ENCODE measurements around the gene DOC2A.
"Not testable (repeated sequence)": the region's sequence is repeated elsewhere in the genome, so short reads cannot be mapped to it uniquely, and the experiment has no call there.

Gene DOC2A

DNA sequence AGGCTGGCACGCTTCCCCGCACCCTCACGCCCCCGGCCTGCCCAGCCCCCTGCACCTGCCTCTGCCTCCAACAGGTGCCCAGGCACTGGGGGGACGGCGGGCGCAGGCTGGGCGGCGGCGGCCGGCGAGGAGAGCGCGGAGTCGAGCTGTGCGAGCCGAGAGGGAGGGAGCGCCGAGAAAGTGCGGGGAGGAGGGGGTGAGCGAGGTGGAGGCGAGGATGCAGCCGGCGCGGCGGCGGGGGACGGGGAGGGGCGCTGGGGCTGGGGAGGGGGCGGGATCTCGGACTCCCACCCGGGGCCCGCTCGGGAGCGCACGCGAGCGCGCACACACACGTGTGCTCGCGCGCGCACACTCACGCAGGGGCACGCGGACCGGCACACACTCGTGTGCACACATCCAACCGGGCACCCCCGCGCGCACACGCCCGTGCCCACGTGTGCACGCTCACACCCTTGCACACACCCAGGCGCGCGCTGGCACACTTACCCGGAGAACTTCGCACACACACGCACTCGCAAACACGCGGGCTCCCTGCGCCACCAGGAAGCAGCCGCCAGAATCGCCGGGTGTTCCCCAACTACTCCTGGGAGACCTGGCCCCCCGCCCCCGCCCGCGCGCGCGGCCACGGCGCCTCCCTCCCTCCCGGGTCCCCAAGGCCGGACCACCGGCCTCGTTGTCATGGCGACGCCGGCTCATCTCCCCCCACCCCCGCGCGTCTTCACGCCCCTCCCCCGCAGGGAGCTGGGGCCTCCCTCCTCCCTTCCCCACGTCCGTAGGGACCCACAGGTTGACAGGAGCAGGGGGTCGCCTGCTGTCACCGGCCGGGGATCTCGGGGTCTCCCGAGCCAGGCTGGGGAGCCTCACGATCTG is at the start of gene DOC2A:
Gene DOC2A, minus strand, starts transcription at position 184 of the 870 bp plus-strand sequence. CDS start 805 bp downstream, outside the sequence.
- DNase-seq (ENCODE audit: low spot score), result no peak

DNA sequence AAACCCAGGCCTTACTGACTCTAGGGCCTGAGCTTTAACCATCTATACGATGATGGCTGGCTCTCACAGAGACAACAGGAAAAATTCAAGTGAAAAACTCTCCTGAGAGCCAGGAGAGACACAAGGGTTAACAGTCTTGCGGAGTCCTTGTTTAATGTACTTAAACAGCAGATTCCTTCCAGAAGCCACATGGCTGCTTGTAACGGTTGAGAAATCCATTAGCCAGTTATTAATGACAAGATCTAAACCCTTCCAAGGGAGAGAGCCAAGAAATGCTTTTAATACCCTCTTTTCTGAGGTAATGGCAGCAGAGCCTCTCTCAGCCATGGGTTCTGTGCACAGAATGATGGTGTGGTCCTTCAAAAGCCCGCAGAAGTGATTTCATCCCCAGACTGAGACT is 49.5 kb upstream of the DOC2A start:
- no peak for DNase-seq (ENCODE audit: low spot score)

DNA sequence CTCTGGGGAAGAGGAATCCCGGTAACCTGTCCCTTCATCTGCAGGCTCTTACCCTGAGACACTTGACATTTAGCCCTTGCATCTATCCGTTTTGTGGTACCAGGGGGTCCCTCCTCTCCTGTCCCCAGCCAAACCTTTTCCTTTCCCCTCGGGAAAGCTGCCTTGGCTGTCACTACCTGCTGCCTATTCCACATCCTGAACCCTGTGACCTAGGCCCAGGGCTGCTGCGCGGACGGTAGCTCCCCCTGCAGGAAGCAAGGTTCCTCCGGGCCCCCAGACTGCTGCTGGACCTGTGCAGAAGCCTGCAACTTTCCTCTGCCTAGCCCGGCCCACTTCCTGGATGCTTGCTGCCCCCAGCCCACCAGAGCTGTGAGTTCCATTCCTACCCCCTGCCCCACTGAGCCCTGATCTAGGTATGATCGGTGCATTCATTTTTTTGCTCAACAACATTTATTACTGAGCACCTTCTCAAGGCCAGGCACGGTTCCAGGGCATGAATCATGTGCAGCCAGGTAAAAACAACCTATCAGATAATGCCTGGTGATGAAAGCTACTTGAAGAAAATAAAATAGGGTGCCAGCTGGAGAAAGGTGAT is 44.2 kb upstream of the DOC2A start:
- peak; percentile 75 for DNase-seq (ENCODE audit: low spot score)

DNA sequence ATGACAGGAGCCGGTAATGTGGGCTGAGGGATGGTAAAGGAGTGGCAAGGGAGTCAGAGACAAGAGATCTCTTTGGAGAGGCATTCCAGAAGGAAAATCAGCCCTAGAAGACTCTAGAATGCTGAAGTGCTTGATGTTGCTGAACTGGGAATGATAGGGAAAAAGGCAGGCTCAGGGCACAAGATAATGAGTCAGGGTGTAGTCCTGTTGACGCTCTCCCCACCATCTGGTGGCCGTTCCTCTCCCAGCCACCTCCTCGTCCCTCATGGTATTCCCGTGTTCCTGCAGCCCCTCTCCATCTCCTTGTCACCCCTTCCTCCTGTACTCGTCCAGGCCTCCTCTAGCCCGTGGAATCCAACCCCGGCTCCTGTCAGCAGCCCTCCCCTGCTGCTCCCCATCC is 43.6 kb upstream of the DOC2A start:
- no peak for DNase-seq (ENCODE audit: low spot score)

DNA sequence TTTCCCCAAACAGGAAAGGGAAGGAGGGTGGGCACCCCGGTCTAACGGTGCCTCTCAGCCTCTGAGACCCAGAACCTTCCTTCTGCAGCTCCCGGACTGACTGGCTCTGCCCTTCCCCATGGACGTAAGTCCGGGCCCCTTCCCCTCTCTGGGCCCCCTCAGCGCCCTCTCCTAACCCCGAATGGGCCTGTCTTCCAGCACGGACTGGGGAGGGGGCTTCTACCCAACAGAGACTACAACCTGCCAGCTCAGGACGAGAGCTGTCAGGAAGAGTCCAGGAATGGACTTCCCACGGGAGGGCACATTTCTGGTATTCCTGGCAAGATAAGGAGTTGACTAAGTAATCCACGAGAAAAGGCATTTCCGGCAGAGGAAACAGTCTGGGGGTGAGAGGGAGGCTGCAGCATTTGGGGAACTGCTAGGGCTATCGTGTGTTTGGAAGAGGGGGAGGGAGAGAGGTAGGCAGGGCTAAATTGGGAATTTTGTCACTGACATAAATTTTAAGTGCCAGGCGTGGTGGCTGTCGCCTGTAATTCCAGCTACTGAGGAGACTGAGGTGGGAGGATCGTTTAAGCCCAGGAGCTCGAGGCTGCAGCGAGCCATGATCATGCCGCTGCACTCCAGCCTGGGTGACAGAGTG is 42.7 kb upstream of the DOC2A start:
- DNase-seq (ENCODE audit: low spot score), result no peak

DNA sequence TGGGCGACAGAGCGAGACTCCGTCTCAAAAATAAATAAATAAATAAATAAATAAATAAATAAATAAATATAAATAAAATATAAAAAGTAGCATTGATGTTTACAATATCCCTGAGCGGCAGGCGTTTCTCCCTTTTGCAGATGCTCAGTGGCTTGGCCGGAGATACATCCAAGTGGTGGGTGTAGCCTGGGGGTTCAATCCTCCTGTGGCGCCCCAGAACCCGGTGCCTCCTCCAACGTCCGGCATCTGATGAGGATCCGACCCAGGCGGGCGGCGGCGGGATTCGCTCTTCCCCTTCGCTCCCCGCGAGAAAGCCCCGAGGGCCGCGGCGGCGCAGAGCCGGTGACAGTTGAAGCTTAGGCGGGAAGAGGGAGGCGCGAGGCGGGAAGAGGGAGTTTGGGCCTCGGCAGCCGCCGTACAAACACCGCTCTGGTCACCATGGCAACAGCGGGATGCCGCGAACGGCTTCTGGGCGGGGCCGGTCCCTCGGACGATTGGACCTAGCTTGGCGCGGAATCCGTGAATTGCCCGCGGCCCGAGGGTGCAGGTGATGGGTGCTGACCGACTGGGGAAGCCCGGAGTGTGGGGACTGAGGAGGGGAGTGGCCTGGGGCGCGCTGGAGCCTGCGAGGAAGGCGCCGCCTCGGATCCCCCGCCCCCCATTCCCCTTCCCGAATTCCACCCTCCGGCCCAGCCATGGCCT is 42.0 kb upstream of the DOC2A start:
- DNase-seq (ENCODE audit: low spot score), result peak; percentile 84

DNA sequence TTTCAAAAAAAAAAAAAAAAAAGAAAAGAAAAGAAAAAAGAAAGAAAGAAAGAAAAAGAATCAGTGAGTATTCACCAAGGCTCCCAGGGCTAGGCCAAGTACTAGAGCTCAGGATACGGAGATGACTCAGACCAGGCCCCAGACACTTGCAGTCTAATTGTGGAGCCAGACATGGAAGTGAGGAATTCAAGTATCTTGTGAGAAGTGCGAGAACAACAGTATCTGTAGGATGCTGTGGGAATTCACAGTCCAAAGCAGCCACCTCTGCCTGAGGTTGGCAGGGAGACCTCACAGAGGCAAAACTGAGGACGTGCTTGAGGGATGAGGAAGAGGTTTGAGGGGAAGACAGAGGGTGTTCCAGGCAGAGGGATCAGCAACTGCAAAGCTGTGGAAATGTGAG is 40.7 kb upstream of the DOC2A start:
- DNase-seq (ENCODE audit: low spot score), result no peak

DNA sequence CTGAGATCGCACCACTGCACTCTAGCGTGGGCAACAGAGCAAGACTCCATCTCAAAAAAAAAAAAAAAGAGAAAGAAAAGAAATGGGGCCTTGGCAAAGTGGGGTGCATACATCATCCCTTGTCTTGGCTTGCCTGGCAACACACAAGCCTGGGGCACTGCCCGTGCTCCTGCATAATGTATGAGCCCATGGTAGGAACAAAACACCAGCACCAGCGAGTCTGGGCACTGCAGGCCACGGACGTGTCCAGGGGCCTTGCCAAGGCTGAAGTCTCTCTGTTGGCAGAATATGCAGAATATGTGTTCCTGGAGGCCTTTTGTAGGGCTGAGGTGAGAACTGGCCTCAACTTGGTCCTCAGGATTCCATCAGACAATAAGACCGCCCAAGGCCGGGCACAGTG is 39.0 kb upstream of the DOC2A start:
- DNase-seq (ENCODE audit: low spot score), result no peak

DNA sequence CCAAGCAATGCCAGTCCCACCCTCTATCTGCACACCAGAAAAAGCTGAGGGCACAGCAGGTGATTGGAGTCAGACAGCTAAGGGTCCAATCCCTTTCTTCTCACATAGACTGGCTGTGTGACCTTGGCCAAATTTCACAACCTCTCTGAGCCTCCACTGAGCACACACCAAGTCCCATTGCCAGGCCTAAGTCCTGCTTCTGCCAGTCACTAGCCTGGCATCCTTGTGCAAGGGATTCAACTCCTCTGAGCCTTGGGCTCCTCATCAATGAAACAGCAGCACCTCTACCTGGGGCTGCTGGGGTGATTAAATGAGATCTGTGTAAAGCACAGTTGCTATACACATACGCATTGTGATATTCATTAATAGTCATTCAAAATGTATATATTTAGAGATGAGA is 35.8 kb upstream of the DOC2A start:
- no peak for DNase-seq (ENCODE audit: low spot score)

DNA sequence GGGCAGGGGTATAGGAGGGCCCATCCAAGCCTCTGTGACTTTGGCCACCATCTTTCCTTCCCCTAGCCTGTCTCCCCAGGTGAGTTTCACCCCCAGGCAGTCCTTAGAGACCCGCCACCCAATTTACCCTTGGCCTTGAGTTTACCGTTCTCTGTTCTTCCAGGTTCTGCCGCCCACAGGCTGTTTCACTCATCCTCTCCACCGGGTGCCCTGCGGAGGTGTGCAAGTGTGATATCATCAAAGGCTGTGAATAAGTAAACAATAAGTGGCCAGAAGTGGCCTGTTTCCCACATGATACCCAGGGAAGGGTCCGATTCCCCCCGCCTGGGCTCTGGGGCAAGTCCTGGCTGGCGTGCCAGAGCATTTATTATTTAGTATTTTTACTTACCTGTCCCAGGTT is 35.4 kb upstream of the DOC2A start:
- DNase-seq (ENCODE audit: low spot score), result no peak

DNA sequence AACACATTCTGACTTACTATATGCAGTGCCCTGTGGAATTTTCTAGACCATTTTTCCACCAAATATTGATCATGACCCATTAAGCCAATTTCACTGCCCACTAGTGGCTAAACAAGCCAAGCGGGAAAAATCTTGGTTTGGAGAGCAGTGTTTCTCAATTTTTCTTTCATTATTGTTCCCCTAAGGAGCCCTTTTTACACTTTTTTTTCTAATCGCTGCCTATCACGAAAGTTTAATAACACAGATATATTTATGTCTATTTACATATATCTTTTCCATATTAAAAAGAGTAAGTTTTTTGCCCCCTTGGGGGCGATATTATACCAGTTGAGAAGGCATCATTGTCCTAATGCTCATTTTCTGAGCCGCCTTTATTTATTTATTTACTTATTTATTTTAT is 31.0 kb upstream of the DOC2A start:
- DNase-seq (ENCODE audit: low spot score), result no peak

DNA sequence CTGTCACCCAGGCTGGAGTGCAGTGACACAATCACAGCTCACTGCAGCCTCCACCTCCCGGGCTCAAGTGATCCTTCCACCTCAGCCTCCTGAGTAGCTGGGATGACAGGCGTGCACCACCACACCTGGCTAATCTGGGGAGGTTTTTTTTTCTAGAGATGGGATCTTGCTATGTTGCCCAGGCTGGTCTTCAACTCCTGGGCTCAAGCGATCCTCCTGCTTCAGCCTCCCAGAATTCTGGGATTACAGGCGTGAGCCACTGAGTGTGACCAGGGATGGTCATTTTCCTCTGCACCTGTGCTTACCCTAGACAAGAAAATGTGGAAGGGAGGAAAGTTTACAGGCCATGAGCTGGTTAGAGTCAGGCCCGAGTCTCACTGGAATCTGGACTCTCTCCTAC is 29.9 kb upstream of the DOC2A start:
- not testable (repeated sequence) for DNase-seq (ENCODE audit: low spot score)

DNA sequence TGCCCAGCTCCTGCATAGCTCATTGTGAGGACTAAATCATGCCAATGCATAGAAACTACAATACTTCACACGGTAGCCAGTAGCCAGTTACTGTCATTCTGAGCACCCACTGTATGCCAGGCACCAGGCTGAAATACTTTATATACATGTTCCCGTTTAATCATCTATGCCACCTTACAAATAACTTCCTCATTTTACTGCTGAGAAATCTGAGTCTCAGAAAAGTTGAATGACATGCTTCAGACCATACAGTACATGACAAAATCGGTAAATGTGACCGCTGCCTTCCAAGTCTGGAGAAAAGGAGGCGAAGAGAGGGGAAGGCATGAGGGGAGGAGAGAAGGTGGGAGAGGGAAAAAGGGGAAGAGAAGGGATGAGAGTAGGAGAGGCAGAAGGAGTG is 29.4 kb upstream of the DOC2A start:
- no peak for DNase-seq (ENCODE audit: low spot score)

DNA sequence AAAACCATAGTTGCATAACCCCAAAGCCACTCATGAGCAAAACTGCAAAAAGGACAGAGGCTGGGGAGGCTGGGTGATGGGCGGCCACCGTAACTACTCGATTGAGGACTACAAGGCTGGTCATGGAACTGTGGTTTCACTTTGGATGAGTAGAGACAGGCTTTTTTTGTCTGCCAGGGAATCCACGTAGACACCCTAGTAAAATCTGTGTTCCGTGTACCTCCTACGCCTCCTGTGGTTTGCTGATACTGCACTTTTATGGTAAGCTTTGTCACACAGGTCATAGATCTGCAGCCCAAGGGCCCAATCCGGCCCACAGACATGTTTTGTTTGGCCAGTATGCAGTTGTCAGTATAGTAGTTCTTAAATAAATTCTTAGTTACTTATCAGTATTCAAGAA is 22.4 kb upstream of the DOC2A start:
- DNase-seq (ENCODE audit: low spot score), result no peak

DNA sequence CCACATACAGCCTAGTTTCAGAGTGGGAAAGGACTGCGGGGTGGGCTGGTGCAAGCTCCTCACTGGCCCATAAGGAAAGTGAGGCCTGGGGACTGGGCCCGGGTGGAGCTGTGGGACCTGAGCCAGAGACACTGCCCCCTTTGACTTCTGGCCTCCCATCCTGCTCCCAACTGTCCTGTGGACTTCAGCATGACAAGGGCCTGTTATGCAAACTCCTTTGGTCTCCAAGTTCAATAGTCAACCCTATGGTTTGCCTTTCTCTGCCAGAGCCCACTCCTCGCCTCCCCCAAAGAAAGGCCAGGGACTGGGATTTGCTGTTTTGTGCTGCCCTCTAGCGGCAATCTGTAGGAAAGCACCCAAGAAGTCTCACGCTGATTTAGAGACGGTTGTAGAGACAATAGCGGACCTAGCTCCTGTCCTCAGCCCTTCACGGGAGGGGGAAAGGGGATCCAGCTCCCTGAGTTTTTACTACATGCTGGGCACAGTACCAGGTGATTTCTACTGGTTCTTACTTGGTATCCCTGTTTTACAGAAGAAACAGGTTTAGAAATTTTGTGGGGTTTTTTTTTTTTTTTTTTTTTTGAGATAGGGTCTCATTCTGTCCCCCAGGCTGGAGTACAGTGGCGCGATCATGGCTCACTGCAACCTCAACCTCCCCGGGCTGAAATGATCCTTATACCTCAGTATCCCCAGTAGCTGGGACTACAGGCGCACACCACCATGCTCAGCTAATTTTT is 21.4 kb upstream of the DOC2A start:
- peak; percentile 63 for DNase-seq (ENCODE audit: low spot score)

DNA sequence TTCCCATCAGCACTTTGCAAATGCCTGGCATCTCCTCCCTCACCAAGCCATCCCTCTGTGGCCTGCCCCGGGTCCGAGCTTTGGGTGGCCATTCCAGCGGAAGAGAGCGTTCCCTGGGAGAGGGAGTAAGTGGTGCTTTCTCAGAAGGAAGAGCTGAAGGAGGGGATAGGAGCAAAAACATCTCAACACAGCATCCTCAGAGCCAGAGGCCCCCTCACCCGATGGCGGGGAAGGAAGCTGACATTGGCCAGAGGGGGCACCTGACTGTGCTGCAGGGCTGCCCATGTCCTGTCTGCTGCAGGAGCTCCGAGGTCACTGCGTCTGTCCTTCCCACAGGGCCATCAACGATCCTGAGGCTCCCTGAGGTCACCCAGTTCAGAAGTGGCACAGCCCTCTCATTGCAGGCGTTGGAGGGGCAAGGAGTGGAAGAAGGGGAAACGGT is 20.7 kb upstream of the DOC2A start:
- DNase-seq (ENCODE audit: low spot score), result no peak

DNA sequence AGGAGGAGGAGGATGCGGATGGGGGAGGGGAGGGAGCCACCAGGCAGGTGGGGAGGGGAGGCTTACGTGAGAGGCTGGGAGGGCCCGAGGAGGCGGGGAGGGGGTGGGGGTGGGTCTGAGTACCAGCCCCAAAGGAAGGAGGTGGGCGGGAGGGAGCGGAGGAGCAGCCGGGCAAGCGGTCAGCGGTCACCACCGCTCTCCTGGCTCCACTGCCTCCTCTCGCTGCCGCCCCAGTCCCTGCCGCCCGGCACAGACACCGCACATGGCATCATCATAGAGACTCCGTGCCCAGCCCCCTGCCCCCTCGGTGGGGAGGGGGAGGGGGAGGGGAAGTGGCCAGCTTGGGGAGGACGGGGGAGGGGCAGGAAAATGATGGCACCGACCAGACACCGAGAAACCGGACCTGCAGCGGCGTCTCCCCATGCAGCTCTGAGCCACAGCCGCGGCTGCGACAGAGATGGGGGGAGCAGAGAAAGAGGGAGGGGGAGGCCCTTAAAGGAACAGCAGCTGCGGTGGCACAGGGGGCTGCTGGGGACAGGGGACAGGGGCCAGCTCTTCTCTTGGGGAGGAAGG is 20.1 kb upstream of the DOC2A start, which contains the start of gene TLCD3B:
Gene TLCD3B, minus strand, starts transcription at position 431 of the 573 bp plus-strand sequence. CDS start 744 bp downstream, outside the sequence.
- DNase-seq (ENCODE audit: low spot score), result no peak

DNA sequence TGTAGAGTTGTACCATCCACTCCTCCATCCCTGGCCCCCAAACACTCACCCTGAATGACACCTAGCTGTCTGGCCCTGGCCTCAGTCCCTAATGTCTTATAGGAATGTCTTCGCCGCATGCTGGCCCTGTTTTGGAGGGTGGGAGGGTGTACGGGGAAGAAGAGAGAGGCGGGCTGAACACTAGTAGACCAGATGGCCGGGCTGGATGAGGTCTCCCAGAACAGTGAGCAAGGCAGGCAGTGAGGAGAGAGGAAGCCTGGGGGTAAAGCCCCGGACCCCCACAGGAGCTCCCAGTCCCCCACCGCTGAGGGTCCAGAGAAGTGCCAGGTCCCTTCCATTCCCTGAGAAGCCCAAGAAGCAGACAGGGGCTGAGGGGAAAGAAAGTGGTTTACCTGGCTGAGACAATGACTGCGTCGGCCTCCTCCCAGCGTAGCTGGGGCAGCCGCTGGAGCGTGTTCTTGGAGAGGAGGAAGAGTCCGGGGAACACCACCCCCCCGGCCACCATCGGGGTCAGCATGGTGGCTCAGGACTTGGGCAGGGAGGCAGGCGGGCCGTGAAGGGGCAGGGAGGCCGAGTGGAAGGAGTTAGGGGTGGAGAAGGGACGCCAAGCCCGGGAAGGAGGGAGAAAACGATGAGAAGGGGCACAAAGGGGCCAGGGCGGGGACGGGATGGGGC is 19.3 kb upstream of the DOC2A start:
- no peak for DNase-seq (ENCODE audit: low spot score)

DNA sequence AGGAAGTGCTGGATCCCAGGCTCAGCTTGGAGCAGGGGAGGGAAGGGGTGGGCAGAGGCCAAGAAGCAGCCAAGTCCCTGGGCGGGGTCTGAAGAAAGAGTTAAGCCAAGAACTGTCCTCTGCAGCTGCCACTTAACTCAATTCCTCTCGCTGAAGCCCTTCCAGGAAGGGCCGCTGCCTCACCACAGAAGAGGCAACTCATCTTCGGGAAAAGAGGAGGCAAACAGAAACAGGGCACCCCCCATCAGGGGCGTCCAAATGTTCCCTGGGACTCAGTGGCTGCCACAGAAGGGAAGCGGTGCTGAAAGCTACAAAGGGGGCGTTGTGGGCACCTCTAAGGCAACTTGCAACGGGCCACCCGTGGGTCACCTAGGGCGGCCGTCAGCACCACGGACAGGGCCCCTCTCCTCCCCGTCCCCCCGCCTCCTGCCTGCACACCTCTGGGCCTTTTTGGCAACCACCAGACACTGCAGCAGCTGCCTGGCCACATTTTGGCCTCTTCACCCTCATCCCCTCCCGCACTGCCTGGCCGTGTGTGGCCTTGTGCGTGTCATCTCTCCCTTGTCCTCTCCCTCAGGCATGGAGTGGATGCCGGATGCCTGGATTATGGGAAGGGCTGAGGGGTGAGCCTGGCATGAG is 17.7 kb upstream of the DOC2A start:
- DNase-seq (ENCODE audit: low spot score), result no peak

All from HuH-7.5 (cell line).